OCI-LY3 (cell line): ENCODE data around the gene HAUS7.

Source experiments
- EZH2phosphoT487 ChIP-seq: fragments of 200-600 bp; shearing (Covaris generic); IDR thresholded peaks from 2 replicates; pipeline ENCODE4 v1.6.1; 2018; ENCODE audit warnings: antibody characterized with exemption, mixed run types, low read depth
- TF ChIP-seq, protein P1 (sequence below): fragments of 200-600, 300-600 bp; sonication (generic); IDR thresholded peaks from 2 replicates; pipeline ENCODE4 v1.5.1; 2014; ENCODE audit warnings: antibody characterized with exemption, low read length, low read depth

DNA sequence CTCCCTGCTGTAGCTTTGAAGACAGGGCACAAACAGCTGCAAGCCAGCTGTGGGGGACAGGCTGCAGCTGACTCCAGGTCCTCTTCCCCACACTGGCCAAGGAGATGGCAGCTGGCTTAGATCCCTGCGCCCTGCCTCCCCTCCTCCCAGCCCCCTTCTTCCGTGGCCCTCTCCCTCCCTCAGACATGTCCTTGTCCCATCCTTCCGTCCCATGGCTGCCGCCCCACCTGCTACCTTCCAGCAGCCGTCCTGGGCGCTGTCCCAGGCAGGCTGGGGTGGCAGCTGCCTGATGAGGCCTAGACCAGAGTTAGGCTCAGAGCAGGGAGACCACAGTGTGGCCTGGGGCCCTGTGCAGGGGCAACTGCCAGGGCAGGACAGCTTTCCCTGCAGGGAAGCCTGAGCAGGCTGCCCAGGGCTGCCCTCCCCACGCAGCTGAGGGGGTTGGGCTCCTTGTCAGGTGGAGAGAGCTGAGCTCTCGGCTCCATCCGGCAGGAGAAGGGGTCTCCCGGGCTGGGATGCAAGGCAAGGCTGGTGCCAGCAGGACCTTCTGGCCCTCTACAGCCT, 21.1 kb upstream of the HAUS7 start:
- TF ChIP-seq, protein P1, sequence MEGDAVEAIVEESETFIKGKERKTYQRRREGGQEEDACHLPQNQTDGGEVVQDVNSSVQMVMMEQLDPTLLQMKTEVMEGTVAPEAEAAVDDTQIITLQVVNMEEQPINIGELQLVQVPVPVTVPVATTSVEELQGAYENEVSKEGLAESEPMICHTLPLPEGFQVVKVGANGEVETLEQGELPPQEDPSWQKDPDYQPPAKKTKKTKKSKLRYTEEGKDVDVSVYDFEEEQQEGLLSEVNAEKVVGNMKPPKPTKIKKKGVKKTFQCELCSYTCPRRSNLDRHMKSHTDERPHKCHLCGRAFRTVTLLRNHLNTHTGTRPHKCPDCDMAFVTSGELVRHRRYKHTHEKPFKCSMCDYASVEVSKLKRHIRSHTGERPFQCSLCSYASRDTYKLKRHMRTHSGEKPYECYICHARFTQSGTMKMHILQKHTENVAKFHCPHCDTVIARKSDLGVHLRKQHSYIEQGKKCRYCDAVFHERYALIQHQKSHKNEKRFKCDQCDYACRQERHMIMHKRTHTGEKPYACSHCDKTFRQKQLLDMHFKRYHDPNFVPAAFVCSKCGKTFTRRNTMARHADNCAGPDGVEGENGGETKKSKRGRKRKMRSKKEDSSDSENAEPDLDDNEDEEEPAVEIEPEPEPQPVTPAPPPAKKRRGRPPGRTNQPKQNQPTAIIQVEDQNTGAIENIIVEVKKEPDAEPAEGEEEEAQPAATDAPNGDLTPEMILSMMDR: no peak
- no peak for TF ChIP-seq EZH2phosphoT487
